GM23338 (cell line): Measurements from ENCODE around the gene ZBTB1.

Experiments used
- CREB1 ChIP-seq: fragments of 250-450 bp; sonication (Bioruptor Pico); IDR thresholded peaks from 2 replicates; pipeline ENCODE4 v1.5.0; 2020; ENCODE audit warnings: low read depth, mild to moderate bottlenecking, moderate library complexity
- CTCF ChIP-seq, 2 experiments: fragments of 200-600 bp in 1 of 2; sonication (generic) in 1 of 2; conservative IDR thresholded peaks; 2 replicates each; pipeline versions ENCODE4 v1.5.1 to v1.6.1; 2016 to 2017; ENCODE audit warnings: antibody characterized with exemption in 2 of 2, low read depth in 2 of 2, mild to moderate bottlenecking in 2 of 2, moderate library complexity in 1 of 2
- ETS1 ChIP-seq: IDR thresholded peaks from 2 replicates; pipeline ENCODE4 v1.6.1; 2016; ENCODE audit warnings: antibody characterized with exemption
- EZH2 ChIP-seq: fragments of 200-600 bp; sonication (generic); IDR thresholded peaks from one replicate; pipeline ENCODE4 v1.8.0; 2017; ENCODE audit warnings: antibody characterized with exemption, mild to moderate bottlenecking, low read depth; ENCODE audit not compliant: unreplicated experiment
- EZH2phosphoT487 ChIP-seq: fragments of 200-600 bp; sonication (generic); IDR thresholded peaks from one replicate; pipeline ENCODE4 v1.8.1; 2018; ENCODE audit warnings: antibody characterized with exemption; ENCODE audit not compliant: unreplicated experiment
- JUNB ChIP-seq: IDR thresholded peaks from one replicate; pipeline ENCODE4 v1.6.1; 2016; ENCODE audit warnings: antibody characterized with exemption; ENCODE audit not compliant: unreplicated experiment
- NANOG ChIP-seq: IDR thresholded peaks from 2 replicates; pipeline ENCODE4 v1.6.1; 2016; ENCODE audit warnings: antibody characterized with exemption, borderline replicate concordance
- POLR2AphosphoS5 ChIP-seq: IDR thresholded peaks from 2 replicates; pipeline ENCODE4 v1.6.1; 2016; ENCODE audit warnings: antibody characterized with exemption, low read depth
- REST ChIP-seq: IDR thresholded peaks from one replicate; pipeline ENCODE4 v1.6.1; 2018; ENCODE audit warnings: antibody characterized with exemption; ENCODE audit not compliant: unreplicated experiment
- STAT1 ChIP-seq: IDR thresholded peaks from one replicate; pipeline ENCODE4 v1.6.1; 2016; ENCODE audit warnings: antibody characterized with exemption; ENCODE audit not compliant: unreplicated experiment
- ZNF331 ChIP-seq: fragments of 250-450 bp; sonication (Bioruptor Pico); IDR thresholded peaks from 2 replicates; pipeline ENCODE4 v1.5.0; 2020; ENCODE audit warnings: low read depth, mild to moderate bottlenecking, moderate library complexity

- TF ChIP-seq CTCF (conservative IDR thresholded peaks at IDR 0.05; ENCODE audit: low read depth in 2 of 2): no peak
- no peak for TF ChIP-seq EZH2phosphoT487
- TF ChIP-seq CREB1 (CRISPR knock-in tag): no peak
- no peak for TF ChIP-seq NANOG
- TF ChIP-seq EZH2: no peak
- TF ChIP-seq POLR2AphosphoS5: no peak
- TF ChIP-seq ETS1: no peak
- no peak for TF ChIP-seq REST
- no peak for TF ChIP-seq JUNB
- TF ChIP-seq ZNF331 (CRISPR knock-in tag): no peak
- TF ChIP-seq STAT1: no peak
Observed at GRCh38 chr14:64513271-64513670, 8.7 kb downstream of the ZBTB1 start.
